GM21423 (cell line): ENCODE measurements around the gene TSHZ2.
"Not testable (repeated sequence)": the region's sequence is repeated elsewhere in the genome, so short reads cannot be mapped to it uniquely, and the experiment has no call there.

ENCODE experiments used
- ATAC-seq: cut with Tn5 transposase; IDR thresholded peaks from one replicate; pipeline ENCODE4 v1.9.1; 2021; ENCODE audit warnings: mild to moderate bottlenecking, moderate library complexity; ENCODE audit not compliant: unreplicated experiment

TSHZ2 gene

GRCh38 chr20:52959125-52959524, 13.0 kb upstream of the TSHZ2 start:
- ATAC-seq, result no peak

- ATAC-seq, result no peak
Observed at GRCh38 chr20:52962183-52962582, 10.0 kb upstream of the TSHZ2 start.

- ATAC-seq, result no peak
Observed at GRCh38 chr20:52963131-52963530, 9.0 kb upstream of the TSHZ2 start.

- no peak for ATAC-seq
Observed at GRCh38 chr20:52964131-52964530, 8.0 kb upstream of the TSHZ2 start.

GRCh38 chr20:52965380-52965779, 6.8 kb upstream of the TSHZ2 start:
- ATAC-seq, result no peak

- ATAC-seq, result no peak
Observed at GRCh38 chr20:52965819-52966218, 6.3 kb upstream of the TSHZ2 start.

GRCh38 chr20:52966543-52966942, 5.6 kb upstream of the TSHZ2 start:
- ATAC-seq, result not testable (repeated sequence)

- no peak for ATAC-seq
Observed at GRCh38 chr20:52971498-52972189, 514 bp upstream of the TSHZ2 start.

- ATAC-seq, result no peak
Observed at GRCh38 chr20:52972965-52973819, 1.0 kb downstream of the TSHZ2 start.

- ATAC-seq, result no peak
Observed at GRCh38 chr20:52974179-52974594, 2.0 kb downstream of the TSHZ2 start.

GRCh38 chr20:52975029-52975732, 3.0 kb downstream of the TSHZ2 start:
- ATAC-seq, result no peak

GRCh38 chr20:52975803-52976531, 3.8 kb downstream of the TSHZ2 start:
- no peak for ATAC-seq

GRCh38 chr20:52978851-52979250, 6.7 kb downstream of the TSHZ2 start:
- no peak for ATAC-seq

- ATAC-seq, result no peak
Observed at GRCh38 chr20:52981051-52981450, 8.9 kb downstream of the TSHZ2 start.

- no peak for ATAC-seq
Observed at GRCh38 chr20:52983726-52984450, 11.7 kb downstream of the TSHZ2 start.

GRCh38 chr20:52984451-52984810, 12.3 kb downstream of the TSHZ2 start:
- no peak for ATAC-seq

GRCh38 chr20:52985687-52986086, 13.5 kb downstream of the TSHZ2 start:
- ATAC-seq, result no peak

GRCh38 chr20:52987295-52987694, 15.1 kb downstream of the TSHZ2 start:
- no peak for ATAC-seq

GRCh38 chr20:52991830-52992229, 19.7 kb downstream of the TSHZ2 start:
- ATAC-seq, result no peak

GRCh38 chr20:52992632-52993031, 20.5 kb downstream of the TSHZ2 start:
- no peak for ATAC-seq
